NCI-H82 (cell line): ENCODE data around the gene SUN1.

Experiments used
- DNase-seq: peaks from one replicate; lab custom pipeline; 2025; lab: John Stamatoyannopoulos, UW

Gene SUN1

DNA sequence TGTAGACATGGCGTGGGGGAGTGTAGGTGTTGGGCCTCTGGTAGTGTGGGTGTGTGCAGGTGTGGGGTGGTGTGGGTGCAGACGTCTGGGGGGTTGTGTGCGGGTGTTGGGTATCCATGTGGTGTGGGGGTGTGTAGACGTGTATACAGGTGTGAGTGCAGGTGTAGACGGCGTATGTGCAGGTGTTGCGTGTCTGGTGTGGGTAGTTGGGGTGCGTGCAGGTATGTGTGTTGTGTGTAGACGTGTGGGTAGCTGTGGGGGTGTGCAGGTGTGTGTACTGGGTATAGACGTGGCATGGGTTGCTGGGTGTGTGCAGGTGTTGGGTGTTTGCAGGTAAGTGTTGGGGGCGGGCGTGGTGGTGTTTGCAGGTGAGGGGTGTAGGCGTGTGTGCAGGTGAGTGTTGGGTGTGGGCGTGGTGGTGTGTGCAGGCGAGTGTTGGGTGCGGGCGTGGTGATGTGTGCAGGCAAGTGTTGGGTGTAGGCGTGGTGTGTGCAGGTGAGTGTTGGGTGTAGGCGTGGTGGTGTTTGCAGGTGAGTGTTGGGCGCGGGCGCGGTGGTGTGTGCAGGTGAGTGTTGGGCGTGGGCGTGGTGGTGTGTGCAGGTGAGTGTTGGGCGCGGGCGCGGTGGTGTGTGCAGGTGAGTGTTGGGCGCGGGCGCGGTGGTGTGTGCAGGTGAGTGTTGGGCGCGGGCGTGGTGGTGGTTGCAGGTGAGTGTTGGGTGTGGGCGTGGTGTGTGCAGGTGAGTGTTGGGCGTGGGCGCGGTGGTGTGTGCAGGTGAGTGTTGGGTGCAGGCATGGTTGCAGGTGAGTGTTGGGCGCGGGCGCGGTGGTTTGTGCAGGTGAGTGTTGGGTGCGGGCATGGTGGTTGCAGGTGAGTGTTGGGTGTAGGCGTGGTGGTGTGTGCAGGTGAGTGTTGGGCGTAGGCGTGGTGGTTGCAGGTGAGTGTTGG lies 60.6 kb downstream of the SUN1 start:
- no peak for DNase-seq

DNA sequence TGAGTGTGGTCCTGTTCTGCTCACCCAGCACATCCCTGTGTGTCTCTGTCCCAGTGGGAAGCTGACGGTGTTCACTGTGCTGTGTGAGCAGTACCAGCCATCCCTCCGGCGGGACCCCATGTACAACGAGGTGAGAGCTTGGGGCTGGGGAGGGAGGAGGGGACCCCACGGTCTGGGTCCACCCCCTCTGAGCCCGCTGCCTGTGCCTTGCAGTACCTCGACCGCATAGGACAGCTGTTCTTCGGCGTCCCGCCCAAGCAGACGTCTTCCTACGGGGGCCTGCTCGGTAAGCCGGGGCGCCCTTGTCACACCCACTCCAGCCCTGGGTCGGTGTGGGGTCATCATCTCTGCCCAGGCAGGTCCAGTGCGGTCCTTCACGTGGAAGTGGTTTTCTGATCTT lies 61.4 kb downstream of the SUN1 start:
- DNase-seq: no peak

DNA sequence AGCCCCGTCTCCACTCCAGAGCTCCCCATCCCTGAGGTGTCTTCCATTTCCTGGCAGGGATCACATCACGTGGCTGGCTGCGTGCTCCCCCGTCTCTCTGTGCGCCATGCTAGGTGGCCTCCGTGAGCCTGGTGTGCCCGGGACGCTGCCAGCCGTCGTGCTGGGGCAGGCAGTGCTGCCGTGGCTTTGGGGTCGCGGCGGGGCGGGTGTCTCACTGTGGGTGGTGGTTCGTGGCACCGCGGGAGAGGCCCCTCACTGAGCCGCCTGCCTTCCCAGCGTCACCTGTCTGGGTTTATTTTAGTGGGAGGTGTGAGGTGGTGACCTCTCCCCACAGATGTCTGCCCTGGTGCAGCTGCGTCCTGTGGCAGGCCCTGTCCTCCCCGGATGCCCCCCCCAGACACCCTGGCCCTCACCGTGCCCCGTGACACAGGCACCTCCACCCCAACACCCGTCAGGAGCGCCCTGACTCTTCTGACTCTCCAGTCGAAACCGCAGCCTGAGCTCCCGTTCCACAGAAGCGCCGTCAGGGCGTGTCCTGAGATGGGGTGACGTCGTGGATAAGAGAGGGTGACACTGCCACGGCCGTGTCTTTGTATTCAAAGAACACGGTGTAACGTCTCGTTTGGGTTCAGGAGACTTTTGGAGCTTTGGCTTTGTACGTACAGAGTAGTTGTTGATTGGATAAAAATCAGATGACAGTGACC lies 62.0 kb downstream of the SUN1 start:
- DNase-seq: no peak

DNA sequence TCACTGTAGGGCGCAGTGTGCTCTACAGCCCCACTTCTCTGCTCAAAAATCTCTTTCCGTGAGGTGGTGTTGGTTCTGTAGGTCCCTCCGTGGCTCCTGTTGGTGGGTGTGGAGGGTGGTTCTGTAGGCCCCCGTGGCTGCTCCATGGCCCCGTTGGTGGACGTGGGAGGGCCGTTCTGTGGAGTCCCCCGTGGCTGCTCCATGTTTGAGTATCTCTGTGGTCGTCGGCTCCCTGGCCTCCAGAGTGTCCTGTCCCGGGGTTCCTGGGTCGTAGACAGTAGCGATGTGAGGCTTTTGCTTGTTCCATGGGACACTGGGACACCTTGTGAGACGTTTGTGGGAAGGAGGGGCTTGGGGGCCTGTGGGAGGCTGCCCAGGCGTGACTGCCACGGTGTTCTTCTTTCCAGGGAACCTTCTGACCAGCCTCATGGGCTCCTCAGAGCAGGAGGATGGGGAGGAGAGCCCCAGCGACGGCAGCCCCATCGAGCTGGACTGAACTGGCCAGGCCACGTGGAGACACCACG lies 62.7 kb downstream of the SUN1 start:
- DNase-seq: no peak

DNA sequence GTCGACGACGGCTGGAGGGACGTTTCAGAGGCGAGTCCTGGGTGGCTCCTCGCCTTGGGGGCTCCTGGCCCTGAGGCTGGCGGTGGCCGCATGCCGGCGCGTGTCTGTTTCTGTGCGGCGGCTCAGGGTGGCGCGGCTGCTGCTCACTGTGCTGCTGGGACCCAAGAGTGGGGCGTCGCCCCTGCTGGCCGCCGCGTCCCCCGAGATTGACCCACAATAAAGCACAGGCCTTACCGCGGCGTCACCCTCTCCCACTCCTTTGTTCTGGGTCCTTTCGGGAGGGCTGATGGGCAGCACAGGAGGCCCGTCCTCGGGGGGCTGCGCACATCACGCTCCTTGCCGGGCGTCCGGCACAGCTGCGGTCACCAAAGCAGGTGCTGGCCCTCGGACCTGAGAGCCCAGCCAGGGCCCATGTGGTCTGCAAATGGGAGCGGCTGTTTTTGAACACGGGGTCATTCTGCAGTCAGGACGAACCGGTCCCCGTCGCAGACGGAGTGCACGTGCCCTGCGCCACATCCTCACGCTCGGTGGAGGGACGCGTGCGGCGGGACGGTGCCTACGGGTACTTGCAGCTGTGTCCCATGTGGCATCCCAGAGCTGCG lies 63.3 kb downstream of the SUN1 start:
- no peak for DNase-seq

DNA sequence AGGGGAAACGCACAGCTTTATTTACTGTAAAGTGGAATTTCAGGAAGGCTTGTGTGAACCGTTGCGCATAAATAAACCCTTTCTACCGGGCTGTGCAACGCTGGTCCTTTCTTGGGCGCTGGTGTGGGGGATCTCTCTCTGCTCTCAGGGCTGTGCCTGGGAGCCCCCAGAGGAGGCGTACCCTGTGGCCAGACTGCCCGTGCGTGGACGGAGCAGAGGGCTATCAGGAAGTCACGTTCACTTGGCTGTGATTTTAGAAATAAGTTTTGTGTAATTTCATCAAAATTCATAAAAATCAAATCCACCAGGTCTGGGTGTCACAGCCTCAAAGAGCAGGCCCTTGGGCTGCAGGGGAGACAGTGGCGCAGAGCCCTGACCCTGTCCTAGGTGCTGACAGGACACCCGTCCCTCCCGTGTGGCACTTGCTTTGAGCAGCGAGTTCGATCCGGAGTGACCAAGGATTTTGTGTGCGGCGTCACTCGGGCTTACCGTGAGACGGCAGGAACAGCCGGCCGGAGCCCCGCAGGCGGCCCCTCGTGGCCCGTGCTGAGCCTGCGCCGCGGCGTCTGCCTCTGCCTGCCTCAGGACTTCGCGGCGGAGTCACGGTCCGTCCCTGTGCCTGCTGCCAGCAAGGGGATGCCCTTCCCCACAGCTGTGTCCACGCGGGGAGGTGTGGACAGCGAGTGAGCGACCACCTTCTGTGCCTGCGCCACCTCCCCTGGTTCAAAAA lies 64.2 kb downstream of the SUN1 start:
- DNase-seq: no peak

DNA sequence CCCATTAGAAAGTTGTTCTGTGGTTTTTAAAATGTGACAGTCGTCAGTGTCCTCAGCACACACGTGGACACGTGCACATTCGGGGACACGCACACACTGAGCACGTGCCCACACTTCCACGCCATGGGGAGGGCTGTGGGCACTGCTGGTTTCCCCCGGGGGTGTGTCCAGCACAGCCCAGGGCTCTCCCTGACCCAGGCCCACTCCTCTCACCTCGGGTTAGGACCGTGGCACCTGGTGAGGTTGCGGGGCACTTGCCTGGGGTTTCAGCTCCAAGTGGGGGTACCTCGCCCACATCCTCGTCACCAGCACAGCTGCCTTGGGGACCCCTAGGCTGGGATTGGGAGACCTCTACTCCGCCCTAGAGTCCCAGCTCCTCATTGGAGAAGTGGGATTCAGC lies 64.8 kb downstream of the SUN1 start:
- no peak for DNase-seq

DNA sequence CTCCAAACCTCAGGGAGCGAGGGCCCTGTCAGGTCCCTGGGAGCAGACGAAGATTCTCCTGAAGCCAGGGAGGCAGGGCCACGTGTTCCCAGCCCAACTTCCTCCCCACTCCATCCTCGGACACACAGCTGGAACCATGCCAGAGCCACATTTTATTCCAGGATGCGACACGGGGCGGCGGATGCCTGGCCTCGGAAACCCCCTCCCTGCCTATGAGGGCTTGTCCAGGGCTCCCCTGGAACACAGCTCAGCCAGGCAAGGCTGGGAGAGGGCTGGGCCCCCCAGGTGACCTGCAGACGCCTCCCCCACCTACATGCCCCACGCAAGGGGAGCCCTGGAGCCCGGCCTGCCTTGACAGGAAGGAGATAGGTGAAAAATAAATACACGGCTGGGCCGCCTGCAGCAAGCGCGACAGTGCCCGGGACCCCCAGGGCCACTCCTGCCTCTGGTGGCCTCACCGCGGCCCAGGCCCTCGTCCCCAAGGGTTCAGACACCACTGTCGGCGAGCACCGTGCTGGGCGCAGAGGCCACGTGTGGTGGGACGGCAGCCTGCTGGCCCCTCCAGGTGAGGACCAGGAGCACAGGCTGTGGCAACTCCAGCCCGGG lies 65.6 kb downstream of the SUN1 start:
- no peak for DNase-seq

DNA sequence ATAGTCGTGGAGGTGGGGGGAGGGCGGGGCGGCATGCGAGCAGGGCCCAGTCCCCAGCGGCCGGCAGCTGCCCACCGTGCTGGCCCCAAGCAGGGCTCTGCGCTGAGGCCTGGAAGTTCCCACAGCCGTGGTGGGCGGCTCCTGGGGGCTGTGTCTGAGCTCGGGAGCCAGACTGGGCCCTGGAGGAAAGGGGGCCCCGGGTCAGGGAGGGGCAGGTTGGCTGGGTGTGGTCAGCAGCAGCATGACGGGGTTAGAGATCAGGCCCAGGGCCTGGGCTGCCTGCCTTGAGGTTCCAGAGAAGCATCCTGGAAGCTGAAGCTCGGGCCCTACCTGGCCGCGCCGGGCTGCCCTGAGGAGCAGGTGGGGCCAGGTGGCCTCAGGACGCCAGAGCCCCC lies 66.2 kb downstream of the SUN1 start:
- no peak for DNase-seq

DNA sequence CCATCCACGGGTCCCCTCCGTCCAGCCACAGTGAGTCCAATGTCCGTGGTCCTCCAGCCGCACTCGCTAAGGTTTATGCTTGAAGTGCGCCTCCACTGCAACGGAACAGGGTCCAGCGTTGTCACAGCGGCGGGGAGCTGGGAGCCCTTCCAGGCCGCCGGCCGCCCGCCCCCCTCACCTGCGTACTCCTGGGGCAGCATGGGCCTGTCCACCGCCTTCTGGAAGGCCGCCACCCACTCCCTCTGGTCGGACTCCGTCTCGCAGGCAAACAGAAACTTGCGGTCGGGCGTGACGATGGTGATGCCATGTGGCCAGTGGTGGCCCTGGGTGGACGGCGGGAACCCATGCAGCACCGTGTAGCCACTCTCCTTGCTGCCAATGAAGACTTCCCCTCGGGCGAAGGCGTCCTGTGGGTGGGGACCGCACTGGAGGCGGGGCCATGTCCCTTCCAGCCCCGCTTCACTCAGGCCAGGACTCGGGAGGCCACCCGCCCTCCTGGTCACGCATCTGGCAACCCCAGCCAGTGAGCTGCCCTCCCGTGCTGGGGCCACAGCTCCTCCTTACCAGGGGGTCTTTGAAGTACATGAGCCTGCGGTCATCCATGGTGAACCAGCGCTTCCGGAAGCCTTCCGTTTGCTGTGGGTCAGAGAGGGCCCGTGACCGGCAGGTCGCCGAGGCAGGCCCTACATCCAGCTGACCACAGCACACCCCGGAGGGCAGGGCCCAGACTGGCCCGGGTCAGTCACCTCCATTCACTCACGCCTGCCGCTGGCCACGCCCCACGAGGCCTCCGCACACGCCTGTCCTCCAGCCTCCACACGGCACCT lies 66.8 kb downstream of the SUN1 start:
- DNase-seq: no peak

DNA sequence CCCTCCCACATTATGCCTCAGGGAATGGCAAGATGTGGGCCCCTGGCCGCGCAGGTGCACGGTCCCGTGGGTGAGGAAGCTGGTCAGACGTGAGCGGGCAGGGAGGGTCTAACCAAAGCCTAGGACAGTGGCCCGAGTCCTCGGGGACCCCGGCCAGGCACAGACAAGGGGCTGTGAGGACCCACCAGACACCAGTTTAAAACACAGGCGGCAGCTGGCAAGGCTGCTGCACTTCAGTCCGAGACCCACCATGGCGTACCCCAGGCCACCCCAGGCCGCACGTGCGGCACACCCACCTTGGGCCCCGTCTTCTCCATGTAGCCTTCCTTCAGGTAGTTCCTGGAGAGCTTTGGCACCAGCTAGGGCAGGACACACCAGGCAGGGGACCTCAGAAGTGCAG lies 67.5 kb downstream of the SUN1 start:
- DNase-seq: no peak

DNA sequence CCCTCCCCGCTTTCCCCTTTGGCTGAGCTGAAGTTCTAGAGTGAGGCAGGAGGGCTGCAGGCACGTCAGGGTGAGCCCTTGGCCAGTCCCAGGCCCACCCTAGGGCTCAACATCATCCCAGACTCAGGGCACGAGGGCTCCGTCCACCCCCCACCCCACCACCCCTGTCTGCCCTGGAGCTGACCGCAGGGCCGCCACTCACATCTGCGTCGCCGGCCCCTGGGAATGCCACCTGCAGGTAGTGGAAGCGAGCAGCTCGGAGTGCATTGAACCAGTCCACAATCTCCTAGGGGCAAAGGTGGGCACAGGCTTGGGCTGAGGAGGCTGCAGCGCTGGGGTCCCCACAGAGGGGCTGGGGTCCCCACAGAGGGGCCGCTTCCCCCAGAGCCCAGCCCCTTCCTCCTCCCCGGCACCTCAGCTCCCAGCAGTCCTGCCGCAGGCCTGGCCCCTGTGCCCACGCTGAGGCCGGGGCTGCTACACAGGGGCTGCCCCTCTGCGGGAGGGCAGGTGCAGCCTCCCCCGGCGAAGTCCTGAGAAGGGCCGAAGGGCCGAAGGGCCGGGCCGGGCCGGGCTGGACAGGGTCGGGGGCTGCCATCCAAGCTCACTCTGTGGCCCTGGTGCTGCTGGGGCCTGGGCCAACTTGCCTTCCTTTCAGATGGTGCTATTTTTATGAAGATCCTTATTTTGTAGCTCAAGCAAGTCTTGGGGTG lies 68.2 kb downstream of the SUN1 start:
- DNase-seq: no peak

DNA sequence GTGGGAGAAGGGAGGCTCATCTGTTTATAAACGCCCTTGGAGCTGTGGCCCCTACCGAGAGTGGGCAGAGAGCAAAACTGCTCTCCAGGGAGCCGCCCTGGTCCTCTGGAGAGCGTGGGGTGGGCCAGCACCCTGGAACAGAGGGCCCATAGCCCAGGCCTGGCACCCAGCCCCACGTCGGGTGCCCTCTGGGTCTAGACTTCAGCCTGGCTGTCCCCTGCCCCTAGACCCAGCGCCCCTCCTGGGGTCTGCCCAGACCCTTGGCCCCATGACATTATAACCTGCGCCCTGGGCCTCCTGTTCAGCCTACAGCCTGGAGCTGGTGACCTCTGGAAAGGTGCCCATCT lies 68.7 kb downstream of the SUN1 start:
- DNase-seq: no peak

DNA sequence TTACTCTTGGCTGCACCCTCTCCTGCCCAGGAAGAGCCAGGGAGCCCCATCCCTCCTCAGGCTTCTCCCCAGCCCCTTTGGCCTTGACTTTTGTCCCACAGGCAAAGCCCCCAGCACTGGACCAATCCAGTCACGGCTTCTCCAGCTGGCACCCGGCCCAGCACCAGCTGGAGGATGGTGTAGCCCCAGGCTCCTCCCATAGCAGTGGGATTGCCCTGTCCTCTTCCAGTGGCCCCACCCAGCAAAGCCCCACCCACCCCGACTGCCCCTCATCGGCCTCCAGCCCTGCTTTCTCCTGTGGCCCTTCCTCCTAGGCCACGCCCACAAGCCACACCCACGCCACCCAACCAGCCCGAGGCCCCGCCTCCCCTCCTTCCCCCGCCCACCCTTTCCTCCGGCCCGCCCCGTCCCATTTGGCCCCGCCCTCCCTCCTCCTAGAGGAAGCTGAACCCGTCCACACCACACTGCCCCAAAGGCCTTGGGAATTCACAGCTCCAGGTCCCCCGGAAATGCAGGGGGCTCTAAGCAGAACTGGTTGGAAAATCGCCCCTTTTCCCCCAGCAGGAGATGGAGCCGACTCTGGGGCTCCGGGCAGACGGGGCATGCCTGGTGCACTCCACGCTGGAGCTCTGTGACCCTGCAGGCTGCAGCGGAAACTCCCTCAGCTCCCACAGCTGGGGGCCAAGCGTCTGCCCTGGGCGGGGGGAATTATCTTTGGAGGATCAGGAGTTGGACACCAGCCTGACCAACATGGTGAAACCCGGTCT lies 69.3 kb downstream of the SUN1 start:
- peak; percentile 99 for DNase-seq

DNA sequence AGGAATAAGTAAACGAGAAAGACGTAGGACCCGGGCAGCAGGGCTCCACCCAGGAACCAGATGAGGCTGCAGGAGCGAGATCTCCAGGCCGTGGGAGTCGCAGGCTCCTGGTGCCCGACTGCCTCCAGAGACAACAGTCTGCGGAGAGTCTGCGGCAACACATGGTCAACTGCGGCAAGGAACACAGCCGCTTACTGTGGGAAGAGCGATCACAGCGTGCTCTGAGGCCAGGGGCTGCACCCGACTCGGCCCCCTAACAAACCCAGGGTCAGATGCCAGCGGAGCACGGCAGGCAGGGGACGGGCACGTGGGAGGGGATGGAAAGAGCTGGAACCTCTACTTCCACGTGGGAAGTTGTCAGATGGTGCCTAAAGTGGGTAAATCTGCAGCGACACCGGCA lies 70.7 kb downstream of the SUN1 start:
- no peak for DNase-seq

DNA sequence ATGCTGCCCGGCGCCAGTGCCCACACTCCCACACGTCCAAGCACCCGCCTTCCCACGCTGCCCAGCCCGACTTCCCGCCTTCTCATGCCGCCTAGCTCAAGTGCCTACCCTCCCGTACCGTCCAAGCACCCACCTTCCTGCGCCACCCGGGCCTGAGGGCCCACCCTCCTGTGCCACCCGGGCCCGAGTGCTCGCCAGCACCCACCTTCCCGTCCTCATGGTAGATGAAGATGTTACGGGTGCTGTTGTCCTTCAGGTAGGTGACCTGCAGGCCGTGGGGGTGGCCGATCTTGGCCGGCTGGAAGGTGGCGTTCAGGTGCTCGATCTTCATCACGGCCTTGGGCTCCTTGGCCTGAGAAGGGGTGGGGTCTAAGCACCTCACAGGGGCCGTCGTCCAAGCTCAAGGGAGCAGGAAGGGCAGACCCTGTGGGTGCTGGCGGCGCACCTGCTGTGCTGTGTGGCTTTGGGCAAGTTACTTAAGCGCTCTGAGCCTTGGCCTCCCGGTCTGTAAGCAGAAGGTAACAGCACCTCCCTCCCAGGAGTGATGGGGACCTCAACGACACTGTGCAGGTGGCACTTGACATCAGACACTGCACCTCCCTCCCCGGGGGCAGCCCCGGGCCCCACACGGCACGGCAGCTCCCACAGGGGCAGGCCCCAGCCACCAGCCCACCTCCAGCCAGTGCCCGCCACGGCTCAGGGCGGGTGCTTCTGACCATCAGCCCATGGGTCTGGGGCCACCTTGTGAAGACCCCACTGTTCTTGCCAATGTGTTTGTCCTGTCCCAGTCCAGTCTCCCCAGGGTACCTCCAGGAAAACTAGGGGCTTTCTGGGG lies 71.9 kb downstream of the SUN1 start:
- no peak for DNase-seq

DNA sequence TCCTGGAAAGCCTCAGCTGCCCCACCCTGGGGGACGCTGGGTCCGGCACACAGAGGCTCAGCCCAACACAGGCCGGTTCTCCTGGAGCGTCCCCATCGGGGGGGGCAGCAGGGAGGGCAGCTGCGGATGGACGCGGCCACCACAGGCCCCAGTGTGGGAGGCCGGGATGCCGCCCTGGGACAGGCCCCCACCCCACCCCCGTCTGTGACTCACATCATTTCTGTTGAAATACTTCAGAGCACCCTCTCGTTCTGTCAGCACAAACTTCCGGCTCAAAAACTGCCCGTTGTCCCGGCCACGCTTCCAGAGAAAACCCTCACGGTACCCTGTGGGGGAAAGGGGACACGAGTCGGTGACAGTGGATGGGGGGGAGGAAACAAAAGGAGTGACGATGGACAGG lies 72.6 kb downstream of the SUN1 start:
- no peak for DNase-seq

DNA sequence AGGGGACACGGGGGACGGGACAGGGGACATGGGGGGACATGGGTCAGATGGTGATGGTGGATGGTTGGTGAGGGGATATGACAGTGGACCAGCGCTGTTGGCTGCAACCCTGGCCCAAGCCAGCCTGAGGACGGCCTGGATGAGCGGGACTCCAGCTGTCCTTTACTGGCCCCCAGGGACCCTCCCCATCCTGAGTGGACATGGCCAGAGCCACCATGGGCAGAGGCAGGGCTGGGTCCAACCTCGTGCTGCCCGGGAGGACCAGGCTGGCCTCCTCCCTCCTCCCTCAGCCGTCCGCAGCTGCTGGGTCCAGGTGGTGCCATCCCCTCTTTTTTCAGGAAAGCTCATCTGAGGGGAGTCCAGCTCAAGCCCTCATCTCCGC lies 74.5 kb downstream of the SUN1 start:
- DNase-seq: no peak
